ENCODE data around the gene PYY. TPM values are rescaled to one million over a fixed set of nuclear protein-coding genes. Genes with fewer than 3 reads are reported as not detected.
"Not testable (repeated sequence)": the region's sequence is repeated elsewhere in the genome, so short reads cannot be mapped to it uniquely, and the experiment has no call there.

PYY gene
- total and polyA plus RNA-seq, 10 of the 15 experiments (the other 5 are each of a cell fraction or from before 2014, with no cell fraction given), result 0.07 to 0.18 TPM; not detected in 8

GRCh38 chr17:43927929-43928328 lies 25.8 kb downstream of the PYY start:
- H3K9ac ChIP-seq (ENCODE audit: control insufficient read depth, insufficient read depth, low read length); H2AFZ ChIP-seq (ENCODE audit: control insufficient read depth, low read depth, low read length); H4K20me1 ChIP-seq (ENCODE audit: control insufficient read depth, insufficient read depth); in situ Hi-C loops (cut with MboI); H3K27me3 ChIP-seq (replicated peaks in 1 of 2; ENCODE audit: control insufficient read depth in 2 of 2, insufficient read depth in 2 of 2, low read length in 1 of 2); H3K9me3 ChIP-seq (replicated peaks; ENCODE audit: control insufficient read depth, insufficient read depth, low read length); H3K4me2 ChIP-seq (ENCODE audit: control insufficient read depth, insufficient read depth); H3K79me2 ChIP-seq (ENCODE audit: control insufficient read depth, insufficient read depth, low read length); H3K4me3 ChIP-seq; DNase-seq (ENCODE audit: low read depth, low spot score); H3K27ac ChIP-seq (ENCODE audit: control insufficient read depth, insufficient read depth); SMC1A ChIA-PET (ENCODE audit: uncharacterized antibody, unreplicated experiment); H3K36me3 ChIP-seq (ENCODE audit: control insufficient read depth in 2 of 2, insufficient read depth in 2 of 2, low read length in 1 of 2); POLR2A ChIA-PET; H3K4me1 ChIP-seq (ENCODE audit: control insufficient read depth, insufficient read depth, low read length); RAD21 ChIA-PET (ENCODE audit: unreplicated experiment); FAIRE-seq; ATAC-seq; intact Hi-C loops (cut with micrococcal nuclease; ENCODE audit: unreplicated experiment); BruUV-seq (replicated peaks): not testable (repeated sequence)
- WGBS (ENCODE audit: insufficient coverage, insufficient replicate concordance, low lambda C conversion rate, missing lambda C conversion rate), result 14% methylated on average over 5 of the region's 5 CpGs
- CTCF ChIA-PET, result interaction anchor here (0.7 to 1.2 kb wide), 2 partner anchors 16 to 18 kb away, joined by 3 to 5 read pairs; no protein-coding TSS in a partner anchor

GRCh38 chr17:43927060-43927864 lies 26.5 kb downstream of the PYY start:
- no peak for DNase-seq (ENCODE audit: low read depth, low spot score)
- no peaks in the 10 kb centered on the region; the same call in 1 of the 2 replicates for H3K4me1 ChIP-seq (ENCODE audit: control insufficient read depth, insufficient read depth, low read length)
- no TSS peak for BruUV-seq (replicated peaks)
- ChIA-PET CTCF (no interaction called here), POLR2A (no interaction called here), SMC1A (ENCODE audit: uncharacterized antibody, unreplicated experiment) (no interaction called here), RAD21 (ENCODE audit: unreplicated experiment) (no interaction called here)
- H3K9me3 ChIP-seq (replicated peaks; ENCODE audit: control insufficient read depth, insufficient read depth, low read length), result no peaks in the 10 kb centered on the region
- no peak for ATAC-seq
- no peak overlapping the region for H3K4me2 ChIP-seq (ENCODE audit: control insufficient read depth, insufficient read depth)
- no peak overlapping the region for H3K27ac ChIP-seq (ENCODE audit: control insufficient read depth, insufficient read depth)
- intact Hi-C loops (cut with micrococcal nuclease; ENCODE audit: unreplicated experiment), result no loop called here
- no peak overlapping the region for H2AFZ ChIP-seq (ENCODE audit: control insufficient read depth, low read depth, low read length)
- H4K20me1 ChIP-seq (ENCODE audit: control insufficient read depth, insufficient read depth), result no peaks in the 10 kb centered on the region; the same call in 1 of the 2 replicates
- peaks cover 0 to 5% of the 10 kb centered on the region in 2 experiments; a peak in 2 of 4 replicates for H3K27me3 ChIP-seq (replicated peaks in 1 of 2; ENCODE audit: control insufficient read depth in 2 of 2, insufficient read depth in 2 of 2, low read length in 1 of 2)
- no peak for FAIRE-seq
- H3K4me3 ChIP-seq, result no peak overlapping the region
- H3K79me2 ChIP-seq (ENCODE audit: control insufficient read depth, insufficient read depth, low read length), result no peaks in the 10 kb centered on the region
- H3K36me3 ChIP-seq (ENCODE audit: control insufficient read depth in 2 of 2, insufficient read depth in 2 of 2, low read length in 1 of 2), result no peaks in the 10 kb centered on the region
- WGBS (ENCODE audit: insufficient coverage, insufficient replicate concordance, low lambda C conversion rate, missing lambda C conversion rate), result 39% methylated on average over 35 of the region's 42 CpGs
- in situ Hi-C loops (cut with MboI), result no loop called here
- no peak overlapping the region for H3K9ac ChIP-seq (ENCODE audit: control insufficient read depth, insufficient read depth, low read length)
- TF ChIP-seq KAT2A (conservative IDR thresholded peaks at IDR 0.05; ENCODE audit: control insufficient read depth, low read depth, low read length), result no peak
- TF ChIP-seq TCF12 (IDR thresholded peaks at IDR 0.05; ENCODE audit: low read depth, low read length), result no peak
- TF ChIP-seq, protein P1, sequence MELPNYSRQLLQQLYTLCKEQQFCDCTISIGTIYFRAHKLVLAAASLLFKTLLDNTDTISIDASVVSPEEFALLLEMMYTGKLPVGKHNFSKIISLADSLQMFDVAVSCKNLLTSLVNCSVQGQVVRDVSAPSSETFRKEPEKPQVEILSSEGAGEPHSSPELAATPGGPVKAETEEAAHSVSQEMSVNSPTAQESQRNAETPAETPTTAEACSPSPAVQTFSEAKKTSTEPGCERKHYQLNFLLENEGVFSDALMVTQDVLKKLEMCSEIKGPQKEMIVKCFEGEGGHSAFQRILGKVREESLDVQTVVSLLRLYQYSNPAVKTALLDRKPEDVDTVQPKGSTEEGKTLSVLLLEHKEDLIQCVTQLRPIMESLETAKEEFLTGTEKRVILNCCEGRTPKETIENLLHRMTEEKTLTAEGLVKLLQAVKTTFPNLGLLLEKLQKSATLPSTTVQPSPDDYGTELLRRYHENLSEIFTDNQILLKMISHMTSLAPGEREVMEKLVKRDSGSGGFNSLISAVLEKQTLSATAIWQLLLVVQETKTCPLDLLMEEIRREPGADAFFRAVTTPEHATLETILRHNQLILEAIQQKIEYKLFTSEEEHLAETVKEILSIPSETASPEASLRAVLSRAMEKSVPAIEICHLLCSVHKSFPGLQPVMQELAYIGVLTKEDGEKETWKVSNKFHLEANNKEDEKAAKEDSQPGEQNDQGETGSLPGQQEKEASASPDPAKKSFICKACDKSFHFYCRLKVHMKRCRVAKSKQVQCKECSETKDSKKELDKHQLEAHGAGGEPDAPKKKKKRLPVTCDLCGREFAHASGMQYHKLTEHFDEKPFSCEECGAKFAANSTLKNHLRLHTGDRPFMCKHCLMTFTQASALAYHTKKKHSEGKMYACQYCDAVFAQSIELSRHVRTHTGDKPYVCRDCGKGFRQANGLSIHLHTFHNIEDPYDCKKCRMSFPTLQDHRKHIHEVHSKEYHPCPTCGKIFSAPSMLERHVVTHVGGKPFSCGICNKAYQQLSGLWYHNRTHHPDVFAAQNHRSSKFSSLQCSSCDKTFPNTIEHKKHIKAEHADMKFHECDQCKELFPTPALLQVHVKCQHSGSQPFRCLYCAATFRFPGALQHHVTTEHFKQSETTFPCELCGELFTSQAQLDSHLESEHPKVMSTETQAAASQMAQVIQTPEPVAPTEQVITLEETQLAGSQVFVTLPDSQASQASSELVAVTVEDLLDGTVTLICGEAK (IDR thresholded peaks at IDR 0.05; ENCODE audit: borderline replicate concordance), result no peak
- no peak for TF ChIP-seq ATF7 (IDR thresholded peaks at IDR 0.05; ENCODE audit: low read depth)
- no peak for TF ChIP-seq BRCA1 (IDR thresholded peaks at IDR 0.05; ENCODE audit: low read depth, low read length)
- TF ChIP-seq TCF7 (IDR thresholded peaks at IDR 0.05; ENCODE audit: borderline replicate concordance), result no peak
- no peak for TF ChIP-seq HDGF (IDR thresholded peaks at IDR 0.05)
- TF ChIP-seq, protein P2, sequence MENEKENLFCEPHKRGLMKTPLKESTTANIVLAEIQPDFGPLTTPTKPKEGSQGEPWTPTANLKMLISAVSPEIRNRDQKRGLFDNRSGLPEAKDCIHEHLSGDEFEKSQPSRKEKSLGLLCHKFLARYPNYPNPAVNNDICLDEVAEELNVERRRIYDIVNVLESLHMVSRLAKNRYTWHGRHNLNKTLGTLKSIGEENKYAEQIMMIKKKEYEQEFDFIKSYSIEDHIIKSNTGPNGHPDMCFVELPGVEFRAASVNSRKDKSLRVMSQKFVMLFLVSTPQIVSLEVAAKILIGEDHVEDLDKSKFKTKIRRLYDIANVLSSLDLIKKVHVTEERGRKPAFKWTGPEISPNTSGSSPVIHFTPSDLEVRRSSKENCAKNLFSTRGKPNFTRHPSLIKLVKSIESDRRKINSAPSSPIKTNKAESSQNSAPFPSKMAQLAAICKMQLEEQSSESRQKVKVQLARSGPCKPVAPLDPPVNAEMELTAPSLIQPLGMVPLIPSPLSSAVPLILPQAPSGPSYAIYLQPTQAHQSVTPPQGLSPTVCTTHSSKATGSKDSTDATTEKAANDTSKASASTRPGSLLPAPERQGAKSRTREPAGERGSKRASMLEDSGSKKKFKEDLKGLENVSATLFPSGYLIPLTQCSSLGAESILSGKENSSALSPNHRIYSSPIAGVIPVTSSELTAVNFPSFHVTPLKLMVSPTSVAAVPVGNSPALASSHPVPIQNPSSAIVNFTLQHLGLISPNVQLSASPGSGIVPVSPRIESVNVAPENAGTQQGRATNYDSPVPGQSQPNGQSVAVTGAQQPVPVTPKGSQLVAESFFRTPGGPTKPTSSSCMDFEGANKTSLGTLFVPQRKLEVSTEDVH (IDR thresholded peaks at IDR 0.05; ENCODE audit: low read depth, partially characterized antibody), result no peak
- no peak for TF ChIP-seq SUZ12 (IDR thresholded peaks at IDR 0.05; ENCODE audit: unreplicated experiment)
- TF ChIP-seq HDAC6 (IDR thresholded peaks at IDR 0.05; ENCODE audit: unreplicated experiment), result no peak

Data from GM12878 (cell line).